NCI-H446 (cell line): Measurements from ENCODE around the gene EML2.
"Not testable (repeated sequence)": the region's sequence is repeated elsewhere in the genome, so short reads cannot be mapped to it uniquely, and the experiment has no call there.

Experiments used
- DNase-seq, 2 experiments: peaks; one replicate each; lab custom pipeline; 2025; lab: John Stamatoyannopoulos, UW

EML2 gene

DNA sequence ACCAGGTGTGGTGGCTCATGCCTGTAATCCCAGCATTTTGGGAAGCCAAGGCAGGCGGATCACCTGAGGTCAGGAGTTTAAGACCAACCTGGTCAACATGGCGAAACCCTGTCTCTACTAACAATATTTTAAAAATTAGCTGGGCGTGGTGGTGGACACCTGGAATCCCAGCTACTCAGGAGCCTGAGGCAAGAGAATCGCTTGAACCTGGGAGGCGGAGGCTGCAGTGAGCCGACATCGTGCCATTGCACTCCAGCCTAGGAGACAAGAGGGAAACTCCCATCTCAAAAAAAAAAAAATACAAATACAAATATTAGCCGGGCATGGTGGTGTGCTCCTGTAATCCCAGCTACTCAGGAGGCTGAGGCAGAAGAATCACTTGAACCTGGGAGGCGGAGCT lies 24.1 kb downstream of the EML2 start:
- not testable (repeated sequence) for DNase-seq

DNA sequence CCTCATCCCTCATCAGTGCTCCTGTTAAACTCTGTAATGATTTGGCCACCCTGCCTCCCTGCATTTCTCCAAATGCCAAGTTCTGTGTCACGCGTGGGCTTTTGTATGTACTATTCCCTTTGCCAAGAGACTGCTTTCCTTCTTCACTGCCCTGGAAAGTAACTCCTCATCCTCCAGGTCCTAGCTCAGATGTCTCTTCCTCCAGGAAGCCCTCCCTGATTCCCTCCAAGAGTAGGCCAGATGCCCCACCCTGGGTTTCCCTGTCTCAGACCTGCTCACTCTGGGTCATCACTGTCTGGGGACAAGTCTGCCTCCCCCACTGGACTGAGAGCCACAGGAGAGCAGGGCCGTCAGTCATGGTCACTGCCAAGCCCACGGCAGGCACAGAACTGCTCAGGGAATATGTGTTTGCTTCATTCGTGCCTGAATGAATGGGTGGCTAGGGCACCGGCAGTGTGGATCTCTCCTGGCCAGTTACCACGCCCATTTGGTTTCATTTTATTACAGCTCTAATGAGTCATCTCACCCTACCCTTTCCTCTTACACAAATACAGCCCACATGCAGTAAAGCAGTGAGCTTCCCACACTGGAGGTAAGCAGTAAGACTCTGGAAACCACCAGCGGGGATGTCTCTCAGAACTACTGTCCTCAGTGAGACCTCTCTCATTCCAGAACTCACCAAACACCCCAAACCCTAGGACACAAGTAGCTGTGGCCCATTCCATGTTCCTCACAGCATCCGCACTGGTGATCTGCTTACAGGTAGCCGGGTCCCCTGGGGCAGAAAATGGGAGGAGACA lies 25.1 kb downstream of the EML2 start:
- no peak for DNase-seq

GRCh38 chr19:45608948-45609347 lies 30.2 kb downstream of the EML2 start:
- DNase-seq = no peak

- peak in 1 of 2 experiments; percentile 77 for DNase-seq
Observed at GRCh38 chr19:45607071-45608029, 31.8 kb downstream of the EML2 start.

DNA sequence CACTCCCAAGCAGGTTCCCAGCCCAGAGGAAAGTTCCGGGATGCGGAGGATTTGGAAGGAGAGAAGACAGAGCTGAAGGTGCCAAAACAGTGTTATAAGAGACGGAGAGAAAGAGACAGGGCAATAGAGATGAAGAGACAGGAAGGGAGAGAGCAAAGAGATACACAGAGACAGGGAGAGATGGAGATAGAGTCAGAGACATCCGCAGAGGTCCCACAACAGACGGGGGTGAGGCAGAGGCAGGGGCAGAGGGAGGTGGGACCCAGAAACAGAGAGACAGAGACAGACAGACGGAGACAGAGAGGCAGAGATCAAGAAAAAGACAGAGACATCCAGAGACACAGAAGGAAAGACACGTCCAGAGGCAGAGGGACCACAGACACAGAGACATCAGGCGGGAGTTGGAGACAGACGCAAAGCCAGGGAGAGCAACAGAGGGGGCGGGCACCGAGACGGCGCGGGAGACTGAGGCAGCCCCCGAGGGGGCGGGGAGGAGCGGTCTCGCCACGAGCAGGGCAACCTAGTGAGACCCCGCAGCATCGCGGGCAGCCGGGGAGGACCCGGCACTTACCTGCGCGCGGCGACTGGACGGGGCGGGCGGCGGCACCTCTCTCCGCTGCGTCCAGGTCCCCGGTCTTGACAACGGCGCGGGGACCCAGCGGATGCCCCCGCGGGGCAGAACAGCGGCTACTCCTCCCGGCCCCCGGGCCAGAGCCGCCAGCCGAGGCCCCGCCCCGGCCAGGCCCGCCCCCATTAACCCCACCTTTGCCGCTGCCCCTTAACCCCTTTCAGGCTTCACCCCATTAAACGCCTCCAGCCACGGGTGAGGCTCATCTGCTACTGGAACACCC lies 37.4 kb downstream of the EML2 start, which contains the start of gene GPR4:
Gene GPR4, minus strand, starts transcription at position 689 of the 851 bp plus-strand sequence. CDS start 10,346 bp downstream, outside the sequence.
- DNase-seq = no peak

- no peak for DNase-seq
Observed at GRCh38 chr19:45601115-45601514, 38.1 kb downstream of the EML2 start.

DNA sequence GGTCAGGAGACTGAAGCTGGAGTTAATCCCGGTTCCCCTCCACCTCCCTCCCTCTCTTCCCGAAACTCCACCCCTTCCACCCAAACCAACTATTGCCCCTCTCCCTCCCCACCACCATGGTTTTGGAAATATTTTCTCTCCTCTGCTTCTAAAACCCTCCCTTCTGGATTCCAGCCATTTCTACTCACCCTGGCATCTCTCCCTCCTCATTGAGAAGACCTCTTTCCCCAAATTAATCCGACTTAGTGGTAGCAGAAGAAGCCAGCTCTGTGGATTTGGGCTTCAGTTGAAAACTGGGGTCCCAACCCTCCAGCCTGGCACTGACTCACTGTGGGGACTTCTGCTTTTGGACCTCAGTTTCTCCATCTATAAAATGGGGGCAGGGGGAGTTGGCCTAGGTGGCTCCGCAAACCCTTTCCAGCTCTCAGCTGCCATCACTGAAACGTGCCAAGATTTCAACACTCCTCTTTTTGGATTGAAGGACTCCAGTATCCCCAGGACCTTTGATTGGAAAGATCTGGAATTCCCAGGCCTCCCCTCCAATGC lies 38.8 kb downstream of the EML2 start:
- no peak for DNase-seq

GRCh38 chr19:45599286-45599685 lies 39.9 kb downstream of the EML2 start:
- no peak for DNase-seq

- no peak for DNase-seq
Observed at GRCh38 chr19:45598267-45599001, 40.8 kb downstream of the EML2 start.

DNA sequence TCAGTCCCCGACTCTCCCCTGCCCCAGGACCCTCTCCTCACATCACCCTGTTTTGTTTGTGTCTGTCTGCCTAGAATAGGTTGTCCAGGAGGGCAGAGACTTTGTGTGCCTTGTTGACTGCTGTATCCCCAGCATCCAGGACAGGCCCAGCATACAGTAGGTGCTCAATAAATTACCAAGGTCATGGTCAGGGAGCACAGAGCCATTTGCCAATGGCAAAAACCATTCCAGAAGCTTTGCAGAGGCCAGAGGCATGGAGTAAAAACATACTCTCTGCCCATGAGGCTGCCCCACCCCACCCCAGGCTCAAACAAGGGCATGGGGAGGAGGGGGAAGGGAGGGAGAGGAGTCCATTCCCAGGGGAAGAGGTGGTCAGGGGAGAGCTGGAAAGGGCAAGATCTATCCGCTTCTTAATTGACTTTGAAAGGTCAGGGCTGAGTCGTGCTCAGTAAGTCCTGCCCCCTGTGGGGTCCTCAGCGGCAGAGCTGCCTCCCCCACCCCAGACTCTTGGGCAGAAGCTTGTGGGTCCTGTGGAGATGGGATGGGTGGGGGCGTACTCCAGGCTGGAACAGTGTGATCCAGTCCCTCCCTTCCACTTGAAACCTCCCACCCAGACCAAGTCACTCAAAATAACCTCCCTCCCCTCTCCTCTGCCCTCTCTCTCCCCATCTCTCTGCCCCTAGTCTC lies 41.6 kb downstream of the EML2 start:
- DNase-seq = no peak

DNA sequence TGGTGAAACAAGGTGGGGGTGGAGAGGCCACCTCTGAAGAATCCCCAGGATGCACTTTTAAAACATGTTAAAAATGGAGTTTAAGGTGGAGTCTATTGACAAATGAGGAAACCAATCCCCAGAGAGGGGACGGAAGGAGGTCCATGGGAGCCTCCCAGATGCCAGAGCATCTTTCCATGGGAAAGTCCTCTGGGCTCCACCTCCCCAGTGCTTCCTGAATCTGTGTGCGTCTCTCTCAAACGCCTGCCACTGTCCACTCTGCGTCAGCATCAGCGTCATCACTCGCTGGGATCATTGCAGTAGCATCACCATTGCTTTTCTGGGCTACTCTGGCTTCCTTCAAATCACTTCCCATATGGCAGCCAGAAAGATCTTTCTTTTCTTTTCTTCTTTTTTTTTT lies 43.4 kb downstream of the EML2 start:
- no peak for DNase-seq

GRCh38 chr19:45593520-45593919 lies 45.7 kb downstream of the EML2 start:
- DNase-seq = no peak

GRCh38 chr19:45592366-45592765 lies 46.8 kb downstream of the EML2 start:
- no peak for DNase-seq

- DNase-seq = no peak
Observed at GRCh38 chr19:45591638-45592005, 47.6 kb downstream of the EML2 start.

GRCh38 chr19:45591004-45591637 lies 48.1 kb downstream of the EML2 start:
- DNase-seq = peak in 1 of 2 experiments; percentile 21

DNA sequence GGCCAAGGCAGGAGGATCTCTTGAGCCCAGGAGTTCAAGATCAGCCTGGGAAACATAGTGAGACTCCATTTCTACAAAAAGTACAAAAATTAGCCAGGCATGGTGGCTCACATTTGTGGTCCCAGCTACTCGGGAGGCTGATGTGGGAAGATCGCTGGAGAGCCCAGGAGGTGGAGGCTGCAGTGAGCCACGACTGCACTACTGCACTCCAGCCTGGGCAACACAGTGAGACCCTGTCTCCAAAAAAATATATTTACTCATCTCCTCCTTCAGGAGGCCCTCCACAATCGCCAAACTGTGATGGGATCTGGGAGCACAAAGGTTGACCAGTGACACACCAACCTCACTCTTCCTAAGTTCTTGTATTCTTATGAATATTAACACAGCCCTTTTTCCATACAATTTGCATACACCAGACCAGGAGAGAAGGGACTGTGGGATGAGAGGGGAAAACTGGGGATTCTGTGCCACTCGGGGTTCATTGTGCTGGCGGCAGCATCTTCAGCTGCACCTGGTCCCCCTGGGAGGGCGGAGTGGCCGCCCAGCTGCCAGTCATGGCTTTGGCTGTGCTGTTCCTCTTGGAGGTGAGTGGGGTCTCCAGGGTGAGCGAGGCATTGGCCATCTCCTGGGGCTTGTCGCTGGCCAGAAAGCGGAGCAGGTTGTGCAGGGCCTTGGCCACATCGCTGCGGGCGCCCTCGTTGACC lies 48.7 kb downstream of the EML2 start:
- no peak for DNase-seq

GRCh38 chr19:45589768-45590167 lies 49.4 kb downstream of the EML2 start:
- no peak for DNase-seq

GRCh38 chr19:45587873-45588272 lies 51.3 kb downstream of the EML2 start:
- no peak for DNase-seq

GRCh38 chr19:45585158-45585577 lies 54.0 kb downstream of the EML2 start:
- DNase-seq = no peak
